GM12875 (cell line): ENCODE data around the gene LIFR.

ENCODE experiments used
- H3K4me3 ChIP-seq: one replicate; pipeline ENCODE4 v1.5.1; 2011; ENCODE audit warnings: low read depth, low read length, control low read depth
- TF ChIP-seq, protein P1 (sequence below): IDR thresholded peaks from 2 replicates; pipeline ENCODE4 v1.5.1; 2011; ENCODE audit warnings: low read depth, mild to moderate bottlenecking, control low read depth, inconsistent platforms, low read length, moderate library complexity, borderline replicate concordance; ENCODE audit not compliant: insufficient read depth

The LIFR gene

DNA sequence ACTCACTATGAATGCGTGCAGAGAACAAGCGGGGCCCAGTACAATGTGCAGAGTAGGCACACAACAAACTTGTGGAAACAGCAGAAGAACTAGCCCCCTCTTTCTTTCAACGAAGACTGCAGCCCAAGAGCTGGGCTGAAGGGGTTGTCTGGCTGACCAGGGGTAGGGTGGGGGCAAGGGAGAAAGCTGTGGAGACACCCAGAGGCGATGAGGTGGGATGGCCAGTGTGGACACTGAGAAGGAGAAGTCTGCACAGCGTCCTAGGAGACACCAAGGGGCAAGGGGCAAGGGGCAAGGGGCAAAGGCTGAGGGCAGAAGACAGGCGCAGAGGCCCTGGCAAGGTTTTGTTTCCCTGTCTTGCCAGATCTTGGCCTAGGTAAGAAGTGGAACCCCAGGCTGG lies 62.3 kb downstream of the LIFR start:
- H3K4me3 ChIP-seq = no peak overlapping the region
- TF ChIP-seq, protein P1, sequence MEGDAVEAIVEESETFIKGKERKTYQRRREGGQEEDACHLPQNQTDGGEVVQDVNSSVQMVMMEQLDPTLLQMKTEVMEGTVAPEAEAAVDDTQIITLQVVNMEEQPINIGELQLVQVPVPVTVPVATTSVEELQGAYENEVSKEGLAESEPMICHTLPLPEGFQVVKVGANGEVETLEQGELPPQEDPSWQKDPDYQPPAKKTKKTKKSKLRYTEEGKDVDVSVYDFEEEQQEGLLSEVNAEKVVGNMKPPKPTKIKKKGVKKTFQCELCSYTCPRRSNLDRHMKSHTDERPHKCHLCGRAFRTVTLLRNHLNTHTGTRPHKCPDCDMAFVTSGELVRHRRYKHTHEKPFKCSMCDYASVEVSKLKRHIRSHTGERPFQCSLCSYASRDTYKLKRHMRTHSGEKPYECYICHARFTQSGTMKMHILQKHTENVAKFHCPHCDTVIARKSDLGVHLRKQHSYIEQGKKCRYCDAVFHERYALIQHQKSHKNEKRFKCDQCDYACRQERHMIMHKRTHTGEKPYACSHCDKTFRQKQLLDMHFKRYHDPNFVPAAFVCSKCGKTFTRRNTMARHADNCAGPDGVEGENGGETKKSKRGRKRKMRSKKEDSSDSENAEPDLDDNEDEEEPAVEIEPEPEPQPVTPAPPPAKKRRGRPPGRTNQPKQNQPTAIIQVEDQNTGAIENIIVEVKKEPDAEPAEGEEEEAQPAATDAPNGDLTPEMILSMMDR = no peak

DNA sequence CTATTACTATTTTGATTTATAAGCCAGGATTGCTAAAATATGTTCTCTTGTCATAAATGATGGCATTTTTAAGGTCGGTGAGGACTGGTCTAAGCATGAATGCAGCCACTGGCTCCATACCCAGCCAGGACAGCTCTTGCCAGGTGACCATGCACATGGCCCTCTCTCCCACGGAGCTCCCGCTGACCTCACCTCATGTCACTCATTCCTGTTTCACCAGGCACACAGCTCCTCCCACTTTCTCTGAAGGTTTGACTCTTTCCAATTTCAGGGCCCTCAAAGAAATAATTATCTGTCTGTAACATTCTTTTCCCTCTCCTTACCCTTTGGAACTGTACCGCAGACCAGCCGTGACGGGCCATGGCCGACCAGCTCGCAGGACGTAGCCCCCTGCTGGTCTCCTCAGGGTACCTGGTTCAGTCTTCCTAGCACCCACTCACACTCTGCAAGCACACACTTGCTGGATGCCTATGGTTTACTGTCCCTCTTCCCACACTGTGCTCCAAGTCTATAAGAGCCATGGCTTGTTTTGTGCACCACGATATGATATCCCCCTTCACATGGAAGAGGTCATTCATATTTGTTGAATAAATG lies 72.5 kb downstream of the LIFR start:
- H3K4me3 ChIP-seq = no peak overlapping the region
- TF ChIP-seq, protein P1 = no peak

DNA sequence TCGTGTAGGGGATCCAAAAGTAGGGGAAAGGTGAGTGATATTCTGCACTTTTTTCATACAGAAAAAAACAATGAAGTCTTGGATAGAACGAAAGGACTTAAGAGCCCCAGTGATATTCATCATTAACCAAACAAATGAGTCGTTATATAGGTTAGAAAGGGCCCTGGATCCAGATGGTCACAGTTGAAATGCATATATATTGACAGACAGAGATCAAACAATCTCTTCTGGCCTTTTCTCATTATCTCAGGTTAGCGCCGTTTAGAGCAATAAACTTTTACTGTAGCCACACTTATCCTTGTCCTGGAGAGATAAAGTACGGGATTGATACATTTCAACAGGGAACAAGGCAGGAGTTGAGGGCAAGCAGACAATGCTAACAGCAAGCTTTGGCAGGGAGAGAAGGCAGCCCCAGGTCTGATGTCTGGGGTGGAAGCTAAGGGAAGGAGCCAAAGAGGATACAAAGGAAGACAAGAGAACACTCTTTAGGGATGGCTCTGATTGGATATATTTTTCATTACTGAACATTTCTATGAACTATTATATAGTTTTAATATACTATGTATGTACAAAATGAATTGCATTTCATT lies 77.0 kb downstream of the LIFR start:
- H3K4me3 ChIP-seq = no peak overlapping the region
- TF ChIP-seq, protein P1 = no peak

DNA sequence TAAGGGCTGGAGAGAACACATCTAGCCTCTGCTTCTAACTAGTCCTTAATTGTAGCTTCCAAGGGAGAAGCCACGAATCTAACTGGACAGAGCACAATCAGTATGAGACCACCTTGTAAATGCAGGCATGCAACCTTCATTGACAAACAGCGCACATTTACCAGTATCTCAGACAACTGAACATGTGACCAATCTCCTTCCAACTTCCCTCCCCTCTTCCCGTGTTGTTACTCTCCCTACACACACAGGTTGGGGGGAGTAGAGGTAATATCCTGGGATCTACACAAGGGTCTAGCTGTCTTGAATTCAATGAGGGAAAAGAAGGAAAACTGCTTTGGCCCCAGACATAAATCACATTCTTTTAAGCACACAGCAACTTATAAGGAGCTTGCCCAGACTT lies 77.6 kb downstream of the LIFR start:
- TF ChIP-seq, protein P1 = no peak
- no peak overlapping the region for H3K4me3 ChIP-seq

DNA sequence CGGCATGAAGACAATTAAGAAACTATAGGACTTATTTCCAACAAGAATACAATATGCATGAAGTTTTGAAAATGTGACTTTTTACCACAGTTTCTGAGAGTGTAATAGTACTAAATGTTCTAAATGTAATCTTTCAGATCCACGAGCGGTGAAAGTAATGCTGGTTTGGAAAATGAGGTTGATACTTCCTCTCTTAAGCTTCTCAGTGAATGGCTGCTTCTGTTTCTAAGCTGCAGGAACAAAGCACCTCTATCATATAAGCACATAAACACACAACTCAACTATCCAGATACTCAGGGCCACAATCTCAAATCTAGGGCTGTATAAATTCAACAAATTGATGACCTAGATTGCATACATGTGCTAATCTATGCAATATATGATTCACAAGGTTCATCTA lies 78.3 kb downstream of the LIFR start:
- TF ChIP-seq, protein P1 = no peak
- H3K4me3 ChIP-seq = no peak overlapping the region

DNA sequence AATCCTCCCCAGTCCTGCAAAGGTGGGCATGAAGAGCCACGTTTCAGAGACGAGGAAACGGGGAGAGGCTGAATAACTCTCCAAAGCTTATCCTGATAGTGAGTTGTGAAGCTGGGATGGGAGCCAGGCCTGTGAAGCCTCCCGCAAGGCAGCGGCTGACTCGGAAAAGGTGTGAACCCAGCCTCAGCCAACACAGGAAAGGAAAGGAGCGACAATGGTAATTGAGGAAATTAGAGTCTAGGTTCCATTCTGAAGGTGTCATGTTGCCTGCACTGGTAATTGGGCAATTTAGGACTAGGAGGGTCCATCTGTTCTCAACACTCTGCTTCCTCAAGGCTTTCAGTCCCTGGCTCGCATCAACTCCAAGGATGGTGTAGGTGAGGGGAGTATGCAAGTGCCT lies 83.4 kb downstream of the LIFR start:
- no peak overlapping the region for H3K4me3 ChIP-seq
- TF ChIP-seq, protein P1 = no peak

DNA sequence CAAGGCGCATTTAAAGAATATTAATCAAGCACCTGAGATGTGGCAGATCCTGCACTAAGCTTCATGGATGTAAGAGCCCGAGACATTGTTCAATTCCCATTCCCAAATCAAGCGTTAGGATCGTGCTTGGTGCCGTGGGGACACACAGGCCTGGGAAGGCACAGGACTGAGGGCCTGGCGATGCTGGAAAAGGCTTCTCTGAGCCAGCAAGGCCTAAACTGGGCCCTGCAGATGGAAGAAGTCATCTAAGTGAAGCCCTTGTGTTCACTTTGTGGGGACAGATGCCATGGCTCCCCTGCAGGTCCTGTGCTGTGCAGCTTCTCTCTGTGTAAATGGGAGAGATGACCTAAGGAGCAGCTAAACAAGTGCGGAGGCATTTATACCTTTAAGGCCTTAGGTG lies 83.9 kb downstream of the LIFR start:
- H3K4me3 ChIP-seq = no peak overlapping the region
- TF ChIP-seq, protein P1 = no peak
